OCI-LY1 (cell line): Measurements from ENCODE around the gene PTGES.

Experiments
- H2AFZ ChIP-seq: fragments of 200-600 bp; sonication (generic), shearing (Covaris generic); 2 replicates; pipeline ENCODE4 v1.6.0; 2014; ENCODE audit warnings: antibody characterized with exemption, mild to moderate bottlenecking, low read length
- H3F3A ChIP-seq: fragments of 200-600 bp; sonication (generic), shearing (Covaris generic); 2 replicates; pipeline ENCODE4 v1.6.0; 2014; ENCODE audit warnings: mild to moderate bottlenecking, antibody characterized with exemption, low read length, moderate library complexity; ENCODE audit not compliant: insufficient read depth
- H3K27ac ChIP-seq: fragments of 200-600 bp; sonication (generic); 2 replicates; pipeline ENCODE4 v1.5.1; 2014; ENCODE audit warnings: low read length, mixed run types, mild to moderate bottlenecking, low read depth; ENCODE audit not compliant: poor library complexity, severe bottlenecking
- H3K27me3 ChIP-seq: fragments of 200-600 bp; sonication (generic); 2 replicates; pipeline ENCODE4 v1.6.0; 2014; ENCODE audit warnings: antibody characterized with exemption, mild to moderate bottlenecking, low read length, moderate library complexity; ENCODE audit not compliant: insufficient read depth
- H3K36me3 ChIP-seq: fragments of 200-600 bp; sonication (generic); 2 replicates; pipeline ENCODE4 v1.6.1; 2014; ENCODE audit warnings: mild to moderate bottlenecking, antibody characterized with exemption, low read length, moderate library complexity, mixed read lengths; ENCODE audit not compliant: insufficient read depth
- H3K4me1 ChIP-seq: fragments of 200-600 bp; sonication (generic); 2 replicates; pipeline ENCODE4 v1.5.1; 2014; ENCODE audit warnings: mild to moderate bottlenecking, low read length, moderate library complexity; ENCODE audit not compliant: insufficient read depth, severe bottlenecking
- H3K4me2 ChIP-seq: fragments of 200-600 bp; sonication (generic), shearing (Covaris generic); 2 replicates; pipeline ENCODE4 v1.6.1; 2014; ENCODE audit warnings: low read length
- H3K4me3 ChIP-seq: fragments of 200-600 bp; sonication (generic); 2 replicates; pipeline ENCODE4 v1.5.1; 2014; ENCODE audit warnings: low read length, low read depth, mild to moderate bottlenecking, mixed read lengths; ENCODE audit not compliant: poor library complexity, severe bottlenecking
- H3K79me2 ChIP-seq: fragments of 200-600 bp; shearing (Covaris generic); 2 replicates; pipeline ENCODE4 v1.6.1; 2016; ENCODE audit warnings: mixed run types, low read length, mixed read lengths; ENCODE audit not compliant: insufficient read depth
- H3K9ac ChIP-seq: fragments of 200-600 bp; sonication (generic), shearing (Covaris generic); 2 replicates; pipeline ENCODE4 v1.6.1; 2014; ENCODE audit warnings: mild to moderate bottlenecking, low read length, mixed read lengths
- H3K9me2 ChIP-seq: fragments of 200-600 bp; sonication (generic), shearing (Covaris generic); 2 replicates; pipeline ENCODE4 v1.6.1; 2014; ENCODE audit warnings: low read depth, mild to moderate bottlenecking, low read length, mixed read lengths
- H3K9me3 ChIP-seq: fragments of 200-600 bp; shearing (Covaris generic); 2 replicates; pipeline ENCODE4 v1.6.1; 2014; ENCODE audit warnings: low read length, mixed read lengths
- H4K20me1 ChIP-seq: fragments of 200-600 bp; sonication (generic), shearing (Covaris generic); 2 replicates; pipeline ENCODE4 v1.6.0; 2016; ENCODE audit warnings: mild to moderate bottlenecking, low read length; ENCODE audit not compliant: insufficient read depth
- EZH2 ChIP-seq: fragments of 200-600 bp; sonication (generic), shearing (Covaris generic); IDR thresholded peaks from 2 replicates; pipeline ENCODE4 v1.8.0; 2017; ENCODE audit warnings: borderline replicate concordance, mixed run types, mild to moderate bottlenecking, antibody characterized with exemption, low read length, moderate library complexity, mixed read lengths
- TF ChIP-seq, protein P1 (sequence below): fragments of 200-600 bp; sonication (generic), shearing (Covaris generic); IDR thresholded peaks from 2 replicates; pipeline ENCODE4 v1.5.1; 2017; ENCODE audit warnings: mild to moderate bottlenecking, antibody characterized with exemption, low read length, moderate library complexity, mixed read lengths

Gene PTGES

GRCh38 chr9:129774791-129775447 lies 22.1 kb upstream of the PTGES start:
- Histone ChIP-seq H4K20me1 (no peaks in the 10 kb centered on the region), H3K27ac (no peak overlapping the region), H3K79me2 (no peaks in the 10 kb centered on the region), H3K9ac (no peak overlapping the region), H3K9me3 (no peaks in the 10 kb centered on the region), H3K36me3 (no peaks in the 10 kb centered on the region), H2AFZ (no peak overlapping the region), H3K4me1 (no peaks in the 10 kb centered on the region), H3K9me2 (no peaks in the 10 kb centered on the region), H3F3A (no peaks in the 10 kb centered on the region), H3K4me3 (no peak overlapping the region), H3K27me3 (0 out of 2 replicates have a peak, but pooled peaks cover 12% of the 10 kb centered on the region), H3K4me2 (no peak overlapping the region)
- no peak for TF ChIP-seq EZH2
- TF ChIP-seq, protein P1, sequence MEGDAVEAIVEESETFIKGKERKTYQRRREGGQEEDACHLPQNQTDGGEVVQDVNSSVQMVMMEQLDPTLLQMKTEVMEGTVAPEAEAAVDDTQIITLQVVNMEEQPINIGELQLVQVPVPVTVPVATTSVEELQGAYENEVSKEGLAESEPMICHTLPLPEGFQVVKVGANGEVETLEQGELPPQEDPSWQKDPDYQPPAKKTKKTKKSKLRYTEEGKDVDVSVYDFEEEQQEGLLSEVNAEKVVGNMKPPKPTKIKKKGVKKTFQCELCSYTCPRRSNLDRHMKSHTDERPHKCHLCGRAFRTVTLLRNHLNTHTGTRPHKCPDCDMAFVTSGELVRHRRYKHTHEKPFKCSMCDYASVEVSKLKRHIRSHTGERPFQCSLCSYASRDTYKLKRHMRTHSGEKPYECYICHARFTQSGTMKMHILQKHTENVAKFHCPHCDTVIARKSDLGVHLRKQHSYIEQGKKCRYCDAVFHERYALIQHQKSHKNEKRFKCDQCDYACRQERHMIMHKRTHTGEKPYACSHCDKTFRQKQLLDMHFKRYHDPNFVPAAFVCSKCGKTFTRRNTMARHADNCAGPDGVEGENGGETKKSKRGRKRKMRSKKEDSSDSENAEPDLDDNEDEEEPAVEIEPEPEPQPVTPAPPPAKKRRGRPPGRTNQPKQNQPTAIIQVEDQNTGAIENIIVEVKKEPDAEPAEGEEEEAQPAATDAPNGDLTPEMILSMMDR = no peak

DNA sequence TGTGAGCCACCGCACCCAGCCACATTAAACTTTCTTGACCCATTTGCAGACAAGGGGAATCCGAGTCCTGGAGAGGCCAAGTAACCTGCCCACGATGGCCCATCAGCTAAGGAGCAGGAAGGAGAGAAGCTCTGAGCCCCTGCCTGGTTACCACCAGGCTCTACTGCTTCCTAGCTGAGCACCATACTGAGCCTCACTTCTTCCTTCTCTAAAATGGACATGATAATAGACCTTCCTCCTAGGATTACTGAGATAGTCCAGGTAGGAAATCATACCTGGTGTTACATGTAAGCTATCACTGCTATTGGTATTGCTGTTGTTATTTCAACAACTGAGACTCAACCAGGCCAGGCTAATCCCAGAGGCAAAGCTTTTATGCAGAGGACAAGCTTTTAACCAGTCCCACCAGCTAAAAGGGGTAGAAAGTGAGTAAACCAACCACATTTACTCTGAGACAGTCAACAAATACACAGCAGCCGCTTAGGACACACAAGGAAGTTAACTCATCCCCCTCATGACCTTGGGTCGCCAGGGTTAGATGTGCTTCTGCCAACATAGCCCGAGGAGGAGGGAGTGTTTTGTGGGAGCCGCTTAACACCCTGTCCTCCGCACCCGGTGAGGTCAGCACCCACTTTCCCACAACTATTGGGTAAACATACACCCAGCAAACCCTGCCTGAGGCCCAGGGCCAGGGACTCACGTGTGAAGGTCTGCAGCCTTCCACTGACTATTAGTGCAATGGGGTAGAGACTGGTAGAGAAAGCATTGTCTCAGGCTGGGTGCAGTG lies 20.6 kb upstream of the PTGES start:
- no peaks in the 10 kb centered on the region for H4K20me1 ChIP-seq
- no peaks in the 10 kb centered on the region for H3K9me3 ChIP-seq
- no peaks in the 10 kb centered on the region for H3K4me1 ChIP-seq
- TF ChIP-seq, protein P1 = no peak
- TF ChIP-seq EZH2 = no peak
- no peak overlapping the region for H3K4me2 ChIP-seq
- H3K9me2 ChIP-seq = no peaks in the 10 kb centered on the region
- H3K36me3 ChIP-seq = no peaks in the 10 kb centered on the region
- no peak overlapping the region for H3K27ac ChIP-seq
- no peaks in the 10 kb centered on the region for H3K79me2 ChIP-seq
- H2AFZ ChIP-seq = no peak overlapping the region
- no peak overlapping the region for H3K4me3 ChIP-seq
- H3F3A ChIP-seq = no peaks in the 10 kb centered on the region
- H3K9ac ChIP-seq = no peak overlapping the region
- 0 out of 2 replicates have a peak, but pooled peaks cover 8% of the 10 kb centered on the region for H3K27me3 ChIP-seq

DNA sequence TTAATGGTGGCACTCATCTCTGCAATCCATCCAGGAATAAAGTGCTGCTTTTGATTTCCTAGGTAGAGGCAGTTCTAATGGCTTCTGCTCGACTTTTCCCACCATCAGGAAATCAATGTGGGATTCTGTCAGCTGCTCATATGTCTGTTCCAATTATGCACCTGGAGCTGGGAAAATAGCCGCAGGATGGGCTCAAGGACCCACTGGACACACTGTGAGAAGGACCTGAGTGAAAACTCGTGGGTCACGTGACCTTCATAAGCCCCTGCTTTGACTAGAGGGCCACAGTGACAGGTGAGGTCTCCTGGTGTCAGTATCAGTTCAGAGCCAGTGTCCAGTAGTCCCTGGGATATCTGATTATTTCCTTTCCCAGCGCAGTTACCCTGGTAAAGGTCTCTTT lies 17.9 kb upstream of the PTGES start:
- H4K20me1 ChIP-seq = no peaks in the 10 kb centered on the region
- no peak overlapping the region for H3K9ac ChIP-seq
- H3K4me2 ChIP-seq = no peak overlapping the region
- H3F3A ChIP-seq = no peaks in the 10 kb centered on the region
- H3K27me3 ChIP-seq = 0 out of 2 replicates have a peak, but pooled peaks cover 8% of the 10 kb centered on the region
- H3K27ac ChIP-seq = no peak overlapping the region
- H3K9me2 ChIP-seq = no peaks in the 10 kb centered on the region
- no peak overlapping the region for H2AFZ ChIP-seq
- H3K79me2 ChIP-seq = no peaks in the 10 kb centered on the region
- H3K36me3 ChIP-seq = no peaks in the 10 kb centered on the region
- H3K4me1 ChIP-seq = no peaks in the 10 kb centered on the region
- no peak overlapping the region for H3K4me3 ChIP-seq
- no peaks in the 10 kb centered on the region for H3K9me3 ChIP-seq
- no peak for TF ChIP-seq EZH2
- TF ChIP-seq, protein P1 = no peak
